HEK293 (cell line): ENCODE data around the gene CEACAM6.

ENCODE experiments used
- CTCF ChIA-PET: fragments of 350-600 bp; formaldehyde crosslinking; extraction: SDS; loops from one replicate; lab custom pipeline; 2021; ENCODE audit warnings: antibody characterized with exemption; lab: Yijun Ruan, JAX
- POLR2A ChIA-PET: fragments of 300-600 bp; formaldehyde crosslinking; extraction: SDS; loops from one replicate; lab custom pipeline; 2020; ENCODE audit warnings: antibody characterized with exemption, inconsistent platforms; lab: Yijun Ruan, JAX
- H3K27ac ChIP-seq: fragments of 200-500 bp; sonication (Bioruptor generic); 2 replicates; pipeline ENCODE4 v1.5.1; 2014; ENCODE audit warnings: low read depth, low read length, control low read depth, inconsistent platforms; ENCODE audit errors: extremely low read depth
- H3K36me3 ChIP-seq, 2 experiments: fragments of 200-500 bp in 1 of 2; sonication (Bioruptor generic) in 1 of 2; 1 replicate in 1 of 2; 2 replicates in 1 of 2; pipeline ENCODE4 v1.5.1; 2014 to 2017; ENCODE audit warnings: inconsistent platforms in 2 of 2, low read length in 2 of 2; ENCODE audit not compliant: control insufficient read depth in 2 of 2, insufficient read depth in 1 of 2
- H3K4me1 ChIP-seq: fragments of 200-500 bp; sonication (Bioruptor generic); 2 replicates; pipeline ENCODE4 v1.5.1; 2014; ENCODE audit warnings: mild to moderate bottlenecking, low read length, inconsistent platforms; ENCODE audit not compliant: control insufficient read depth, insufficient read depth
- H3K4me3 ChIP-seq: 2 replicates; pipeline ENCODE4 v1.5.1; 2011; ENCODE audit warnings: low read depth, mild to moderate bottlenecking, control low read depth, low read length, moderate library complexity
- H3K9me3 ChIP-seq: fragments of 200-500 bp; sonication (Bioruptor generic); 2 replicates; pipeline ENCODE4 v1.5.1; 2014; ENCODE audit warnings: low read depth, low read length, inconsistent platforms; ENCODE audit not compliant: control insufficient read depth, insufficient read depth
- TRIM28 ChIP-seq: IDR thresholded peaks from 2 replicates; pipeline ENCODE4 v1.6.1; 2011; ENCODE audit warnings: low read length, control low read depth, borderline replicate concordance
- YY1 ChIP-seq: fragments of 450-650 bp; formaldehyde crosslinking; IDR thresholded peaks from 2 replicates; pipeline ENCODE4 v1.5.1; 2018; ENCODE audit warnings: missing biosample characterization, missing genetic modification characterization
- ZBTB10 ChIP-seq: fragments of 450-650 bp; formaldehyde crosslinking; IDR thresholded peaks from 2 replicates; pipeline ENCODE4 v1.5.1; 2016; ENCODE audit warnings: missing biosample characterization, missing genetic modification characterization
- ZFP69B ChIP-seq: fragments of 450-650 bp; formaldehyde crosslinking; IDR thresholded peaks from 2 replicates; pipeline ENCODE4 v1.5.1; 2016; ENCODE audit warnings: missing biosample characterization, missing genetic modification characterization
- ZNF16 ChIP-seq: fragments of 450-650 bp; formaldehyde crosslinking; IDR thresholded peaks from 2 replicates; pipeline ENCODE4 v1.5.1; 2016; ENCODE audit warnings: low read depth, missing biosample characterization, missing genetic modification characterization
- ZNF174 ChIP-seq: fragments of 450-650 bp; formaldehyde crosslinking; IDR thresholded peaks from 2 replicates; pipeline ENCODE4 v1.5.0; 2017; ENCODE audit warnings: missing biosample characterization, mild to moderate bottlenecking, missing genetic modification characterization
- ZNF18 ChIP-seq: fragments of 450-650 bp; formaldehyde crosslinking; IDR thresholded peaks from 2 replicates; pipeline ENCODE4 v1.5.1; 2016; ENCODE audit warnings: missing biosample characterization, missing genetic modification characterization
- ZNF280C ChIP-seq: fragments of 450-650 bp; formaldehyde crosslinking; IDR thresholded peaks from 2 replicates; pipeline ENCODE4 v1.5.1; 2016; ENCODE audit warnings: missing biosample characterization, missing genetic modification characterization
- ZNF311 ChIP-seq: fragments of 450-650 bp; formaldehyde crosslinking; IDR thresholded peaks from 2 replicates; pipeline ENCODE4 v1.5.1; 2017; ENCODE audit warnings: missing biosample characterization, missing genetic modification characterization, borderline replicate concordance
- ZNF366 ChIP-seq: fragments of 450-650 bp; formaldehyde crosslinking; conservative IDR thresholded peaks from 2 replicates; pipeline ENCODE4 v1.5.1; 2016; ENCODE audit warnings: missing biosample characterization, missing genetic modification characterization
- ZNF449 ChIP-seq: fragments of 450-650 bp; formaldehyde crosslinking; IDR thresholded peaks from 2 replicates; pipeline ENCODE4 v1.5.1; 2017; ENCODE audit warnings: missing biosample characterization, mild to moderate bottlenecking, missing genetic modification characterization, moderate library complexity
- ZNF488 ChIP-seq: fragments of 450-650 bp; formaldehyde crosslinking; IDR thresholded peaks from 2 replicates; pipeline ENCODE4 v1.5.1; 2016; ENCODE audit warnings: missing biosample characterization, missing genetic modification characterization
- ZNF544 ChIP-seq: fragments of 450-650 bp; formaldehyde crosslinking; IDR thresholded peaks from 2 replicates; pipeline ENCODE4 v1.5.0; 2017; ENCODE audit warnings: missing biosample characterization, missing genetic modification characterization
- ZNF600 ChIP-seq: fragments of 450-650 bp; formaldehyde crosslinking; IDR thresholded peaks from 2 replicates; pipeline ENCODE4 v1.5.1; 2016; ENCODE audit warnings: missing biosample characterization, missing genetic modification characterization
- ZNF626 ChIP-seq: fragments of 450-650 bp; sonication (Bioruptor Pico); formaldehyde crosslinking; IDR thresholded peaks from 2 replicates; pipeline ENCODE4 v1.5.1; 2018; ENCODE audit warnings: missing biosample characterization, missing genetic modification characterization, inconsistent platforms
- ZNF654 ChIP-seq: fragments of 450-650 bp; formaldehyde crosslinking; IDR thresholded peaks from 2 replicates; pipeline ENCODE4 v1.5.1; 2016; ENCODE audit warnings: low read depth, missing biosample characterization, missing genetic modification characterization
- ZNF792 ChIP-seq: fragments of 450-650 bp; formaldehyde crosslinking; IDR thresholded peaks from 2 replicates; pipeline ENCODE4 v1.5.1; 2016; ENCODE audit warnings: missing biosample characterization, missing genetic modification characterization
- ZSCAN4 ChIP-seq: fragments of 450-650 bp; formaldehyde crosslinking; IDR thresholded peaks from 2 replicates; pipeline ENCODE4 v1.5.1; 2017; ENCODE audit warnings: missing biosample characterization, missing genetic modification characterization

The CEACAM6 gene

GRCh38 chr19:41813911-41814310, 58.6 kb downstream of the CEACAM6 start:
- CTCF ChIA-PET = interaction anchor here (1.1 to 4.0 kb wide), 5 partner anchors 19 to 62 kb away, joined by 3 to 27 read pairs (median 7); no protein-coding TSS in a partner anchor
- no peaks in the 10 kb centered on the region for H3K4me1 ChIP-seq
- H3K36me3 ChIP-seq = no peaks in the 10 kb centered on the region
- no peak overlapping the region for H3K27ac ChIP-seq
- H3K4me3 ChIP-seq = no peak overlapping the region
- H3K9me3 ChIP-seq = no peaks in the 10 kb centered on the region
- POLR2A ChIA-PET = no interaction called here
- TF ChIP-seq ZBTB10 = no peak
- TF ChIP-seq ZNF311 (tag by site-specific recombination) = no peak
- TF ChIP-seq ZFP69B (tag by site-specific recombination) = no peak
- TF ChIP-seq TRIM28 = no peak
- TF ChIP-seq ZNF16 (tag by site-specific recombination) = no peak
- no peak for TF ChIP-seq ZNF449 (tag by site-specific recombination)
- TF ChIP-seq ZNF792 (tag by site-specific recombination) = no peak
- TF ChIP-seq ZNF280C (tag by site-specific recombination) = no peak
- no peak for TF ChIP-seq ZNF654 (tag by site-specific recombination)
- TF ChIP-seq ZNF366 = no peak
- no peak for TF ChIP-seq ZNF174 (tag by site-specific recombination)
- TF ChIP-seq ZNF600 = no peak
- TF ChIP-seq YY1 (tag by site-specific recombination) = no peak
- TF ChIP-seq ZNF626 (tag by site-specific recombination) = no peak
- TF ChIP-seq ZSCAN4 (tag by site-specific recombination) = no peak
- TF ChIP-seq ZNF544 = no peak
- TF ChIP-seq ZNF488 (tag by site-specific recombination) = no peak
- TF ChIP-seq ZNF18 = no peak
